Neural cell (in vitro differentiated cells): Measurements from ENCODE around the gene GOLT1B.

ENCODE experiments used
- EZH2 ChIP-seq: fragments of 200-600, 300-800 bp; shearing (Covaris generic), sonication (generic); IDR thresholded peaks from 2 replicates; pipeline ENCODE4 v1.6.1; 2014; ENCODE audit warnings: antibody characterized with exemption, low read length, borderline replicate concordance, mild to moderate bottlenecking; ENCODE audit not compliant: insufficient read depth, poor library complexity, severe bottlenecking
- MXI1 ChIP-seq: fragments of 450-650 bp; conservative IDR thresholded peaks from 2 replicates; pipeline ENCODE4 v1.6.1; 2014; ENCODE audit warnings: antibody characterized with exemption, mild to moderate bottlenecking; ENCODE audit not compliant: poor library complexity, severe bottlenecking
- POLR2AphosphoS5 ChIP-seq: IDR thresholded peaks from 2 replicates; pipeline ENCODE4 v1.6.1; 2012
- TAF1 ChIP-seq: IDR thresholded peaks from 2 replicates; pipeline ENCODE4 v1.6.1; 2012; ENCODE audit warnings: low read depth
- TF ChIP-seq, protein P1 (sequence below): fragments of 450-650 bp; IDR thresholded peaks from 2 replicates; pipeline ENCODE4 v1.5.1; 2014; ENCODE audit warnings: antibody characterized with exemption, mild to moderate bottlenecking, moderate library complexity; ENCODE audit not compliant: poor library complexity, severe bottlenecking
- TF ChIP-seq, protein P2 (sequence below): IDR thresholded peaks from 2 replicates; pipeline ENCODE4 v1.6.1; 2012; ENCODE audit warnings: borderline replicate concordance

DNA sequence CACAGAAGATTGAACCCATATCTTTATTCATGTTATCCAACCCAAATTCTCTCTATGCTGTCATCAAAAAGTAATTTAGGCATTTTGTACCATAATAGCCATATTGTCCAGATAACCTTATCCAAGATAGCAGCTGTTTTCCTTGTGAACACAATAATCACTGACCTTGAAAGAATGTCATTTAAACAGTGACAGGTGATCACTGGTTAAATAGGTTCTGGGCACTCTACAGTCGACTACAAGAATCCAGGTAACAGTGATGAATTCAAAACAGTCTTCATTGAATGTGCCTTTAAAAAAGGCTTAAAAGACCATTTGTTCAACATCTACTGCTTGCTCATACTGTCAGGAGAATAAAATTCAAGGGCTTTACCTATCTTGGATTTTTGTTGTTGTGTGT is 20.0 kb downstream of the GOLT1B start:
- TF ChIP-seq, protein P1, sequence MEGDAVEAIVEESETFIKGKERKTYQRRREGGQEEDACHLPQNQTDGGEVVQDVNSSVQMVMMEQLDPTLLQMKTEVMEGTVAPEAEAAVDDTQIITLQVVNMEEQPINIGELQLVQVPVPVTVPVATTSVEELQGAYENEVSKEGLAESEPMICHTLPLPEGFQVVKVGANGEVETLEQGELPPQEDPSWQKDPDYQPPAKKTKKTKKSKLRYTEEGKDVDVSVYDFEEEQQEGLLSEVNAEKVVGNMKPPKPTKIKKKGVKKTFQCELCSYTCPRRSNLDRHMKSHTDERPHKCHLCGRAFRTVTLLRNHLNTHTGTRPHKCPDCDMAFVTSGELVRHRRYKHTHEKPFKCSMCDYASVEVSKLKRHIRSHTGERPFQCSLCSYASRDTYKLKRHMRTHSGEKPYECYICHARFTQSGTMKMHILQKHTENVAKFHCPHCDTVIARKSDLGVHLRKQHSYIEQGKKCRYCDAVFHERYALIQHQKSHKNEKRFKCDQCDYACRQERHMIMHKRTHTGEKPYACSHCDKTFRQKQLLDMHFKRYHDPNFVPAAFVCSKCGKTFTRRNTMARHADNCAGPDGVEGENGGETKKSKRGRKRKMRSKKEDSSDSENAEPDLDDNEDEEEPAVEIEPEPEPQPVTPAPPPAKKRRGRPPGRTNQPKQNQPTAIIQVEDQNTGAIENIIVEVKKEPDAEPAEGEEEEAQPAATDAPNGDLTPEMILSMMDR, result no peak
- TF ChIP-seq EZH2 (no peak), POLR2AphosphoS5 (no peak), MXI1 (no peak), TAF1 (no peak)
- TF ChIP-seq, protein P2, sequence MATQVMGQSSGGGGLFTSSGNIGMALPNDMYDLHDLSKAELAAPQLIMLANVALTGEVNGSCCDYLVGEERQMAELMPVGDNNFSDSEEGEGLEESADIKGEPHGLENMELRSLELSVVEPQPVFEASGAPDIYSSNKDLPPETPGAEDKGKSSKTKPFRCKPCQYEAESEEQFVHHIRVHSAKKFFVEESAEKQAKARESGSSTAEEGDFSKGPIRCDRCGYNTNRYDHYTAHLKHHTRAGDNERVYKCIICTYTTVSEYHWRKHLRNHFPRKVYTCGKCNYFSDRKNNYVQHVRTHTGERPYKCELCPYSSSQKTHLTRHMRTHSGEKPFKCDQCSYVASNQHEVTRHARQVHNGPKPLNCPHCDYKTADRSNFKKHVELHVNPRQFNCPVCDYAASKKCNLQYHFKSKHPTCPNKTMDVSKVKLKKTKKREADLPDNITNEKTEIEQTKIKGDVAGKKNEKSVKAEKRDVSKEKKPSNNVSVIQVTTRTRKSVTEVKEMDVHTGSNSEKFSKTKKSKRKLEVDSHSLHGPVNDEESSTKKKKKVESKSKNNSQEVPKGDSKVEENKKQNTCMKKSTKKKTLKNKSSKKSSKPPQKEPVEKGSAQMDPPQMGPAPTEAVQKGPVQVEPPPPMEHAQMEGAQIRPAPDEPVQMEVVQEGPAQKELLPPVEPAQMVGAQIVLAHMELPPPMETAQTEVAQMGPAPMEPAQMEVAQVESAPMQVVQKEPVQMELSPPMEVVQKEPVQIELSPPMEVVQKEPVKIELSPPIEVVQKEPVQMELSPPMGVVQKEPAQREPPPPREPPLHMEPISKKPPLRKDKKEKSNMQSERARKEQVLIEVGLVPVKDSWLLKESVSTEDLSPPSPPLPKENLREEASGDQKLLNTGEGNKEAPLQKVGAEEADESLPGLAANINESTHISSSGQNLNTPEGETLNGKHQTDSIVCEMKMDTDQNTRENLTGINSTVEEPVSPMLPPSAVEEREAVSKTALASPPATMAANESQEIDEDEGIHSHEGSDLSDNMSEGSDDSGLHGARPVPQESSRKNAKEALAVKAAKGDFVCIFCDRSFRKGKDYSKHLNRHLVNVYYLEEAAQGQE, result no peak
